Measurements from ENCODE around the gene GOLGA8T. TPM values are rescaled to one million over a fixed set of nuclear protein-coding genes. Genes with fewer than 3 reads are reported as not detected.
"Not testable (repeated sequence)": the region's sequence is repeated elsewhere in the genome, so short reads cannot be mapped to it uniquely, and the experiment has no call there.

GOLGA8T gene
- total RNA-seq = not detected
- long read RNA-seq, donor 1 = 0 reads
- long read RNA-seq, donor 2 = 0 reads

- DNase-seq (ENCODE audit: low spot score); intact Hi-C loops (cut with DNase I): not testable (repeated sequence)
These were observed at the start of gene GOLGA8T for GRCh38 chr15:30134751-30135150. GOLGA8T (plus strand) TSS chr15:30135051; CDS start chr15:30135149, 98 bp downstream.

GRCh38 chr15:30097827-30098226 lies 37.0 kb upstream of the GOLGA8T start:
- intact Hi-C loops (cut with DNase I); DNase-seq (ENCODE audit: low spot score): not testable (repeated sequence)

GRCh38 chr15:30102890-30103289 lies 32.0 kb upstream of the GOLGA8T start:
- intact Hi-C loops (cut with DNase I); DNase-seq (ENCODE audit: low spot score): not testable (repeated sequence)

- intact Hi-C loops (cut with DNase I); DNase-seq (ENCODE audit: low spot score): not testable (repeated sequence)
These were observed 30.8 kb upstream of the GOLGA8T start for GRCh38 chr15:30103941-30104507.

GRCh38 chr15:30110591-30110990 lies 24.3 kb upstream of the GOLGA8T start:
- intact Hi-C loops (cut with DNase I); DNase-seq (ENCODE audit: low spot score): not testable (repeated sequence)

DNA sequence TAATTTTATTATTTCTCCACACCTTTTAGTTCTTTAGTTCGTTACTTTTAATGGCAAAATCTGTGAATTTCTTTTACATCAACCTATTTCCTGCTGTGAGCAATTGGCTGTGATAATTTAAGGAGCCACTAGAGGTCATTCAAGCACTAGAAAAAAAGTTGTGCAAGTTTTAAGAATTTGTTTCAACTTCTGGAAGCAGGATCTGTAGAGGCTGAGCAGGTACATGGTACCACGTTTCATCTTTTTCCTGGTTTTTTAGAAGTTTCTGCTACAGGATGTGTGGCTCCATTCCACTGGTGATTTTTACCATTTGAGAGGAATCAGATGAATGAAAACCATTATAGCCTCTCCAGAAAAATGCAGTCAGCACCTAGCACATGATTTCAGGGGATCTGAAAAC lies 4.8 kb upstream of the GOLGA8T start:
- DNase-seq (ENCODE audit: low spot score); intact Hi-C loops (cut with DNase I): not testable (repeated sequence)

DNA sequence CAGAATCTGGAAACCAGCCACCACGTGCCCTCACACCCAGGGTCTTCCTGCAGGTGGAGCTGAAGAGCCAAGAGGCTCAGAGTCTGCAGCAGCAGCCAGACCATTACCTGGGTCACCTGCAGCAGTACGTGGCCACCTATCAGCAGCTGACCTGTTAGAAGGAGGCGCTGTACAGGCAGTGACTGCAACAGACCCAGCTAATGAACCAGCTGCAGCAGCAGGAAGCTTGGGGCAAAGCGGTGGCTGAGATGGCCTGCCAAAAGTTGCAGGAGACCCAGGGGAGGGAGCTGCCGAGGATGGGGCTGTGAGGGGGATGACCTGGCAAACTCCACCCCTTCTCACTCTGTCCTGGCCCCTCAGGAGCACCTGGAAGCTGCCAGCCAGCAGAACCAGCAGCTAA lies 8.4 kb downstream of the GOLGA8T start:
- intact Hi-C loops (cut with DNase I); DNase-seq (ENCODE audit: low spot score): not testable (repeated sequence)

DNA sequence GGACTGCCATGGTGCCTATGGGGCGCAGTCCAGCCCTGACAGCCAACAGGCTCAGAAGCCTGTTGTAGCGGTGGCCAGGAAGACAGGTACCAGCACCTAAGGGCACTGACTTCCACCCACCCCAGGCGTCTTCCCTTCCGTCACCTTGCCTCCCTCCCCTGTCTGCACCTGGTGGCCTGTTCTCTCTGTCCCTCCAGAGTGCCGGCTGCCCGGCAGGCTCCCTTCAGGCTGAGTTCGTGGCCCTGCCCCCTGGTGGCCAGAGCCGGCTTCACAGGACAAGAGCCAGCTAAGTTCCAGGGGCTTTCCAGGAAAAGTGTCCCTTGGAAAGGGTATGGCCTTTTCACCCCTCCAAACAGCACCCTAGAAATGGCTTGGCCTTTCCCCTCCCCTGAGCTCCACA lies 15.0 kb downstream of the GOLGA8T start:
- intact Hi-C loops (cut with DNase I); DNase-seq (ENCODE audit: low spot score): not testable (repeated sequence)

- intact Hi-C loops (cut with DNase I); DNase-seq (ENCODE audit: low spot score): not testable (repeated sequence)
These were observed 27.9 kb downstream of the GOLGA8T start for GRCh38 chr15:30162479-30163357.

DNA sequence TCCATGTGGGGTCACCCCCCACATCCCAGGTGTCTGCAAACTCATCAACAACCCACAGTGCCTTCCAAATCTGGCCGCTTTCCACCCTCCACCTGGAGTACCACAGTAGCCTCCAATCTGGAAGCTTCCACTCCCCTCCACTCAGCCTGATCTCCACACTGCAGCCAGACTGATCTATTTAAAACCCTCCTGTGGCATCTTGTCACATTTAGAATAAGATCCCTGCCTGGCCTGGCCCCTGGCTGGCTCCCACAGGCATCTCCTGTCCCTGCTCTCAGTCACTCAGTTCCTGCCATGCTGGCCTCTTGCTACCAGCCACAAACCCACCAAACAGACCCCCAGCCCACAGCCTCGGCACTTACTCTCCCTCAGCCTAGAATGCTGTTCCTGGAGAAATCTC lies 28.9 kb downstream of the GOLGA8T start:
- intact Hi-C loops (cut with DNase I); DNase-seq (ENCODE audit: low spot score): not testable (repeated sequence)

DNA sequence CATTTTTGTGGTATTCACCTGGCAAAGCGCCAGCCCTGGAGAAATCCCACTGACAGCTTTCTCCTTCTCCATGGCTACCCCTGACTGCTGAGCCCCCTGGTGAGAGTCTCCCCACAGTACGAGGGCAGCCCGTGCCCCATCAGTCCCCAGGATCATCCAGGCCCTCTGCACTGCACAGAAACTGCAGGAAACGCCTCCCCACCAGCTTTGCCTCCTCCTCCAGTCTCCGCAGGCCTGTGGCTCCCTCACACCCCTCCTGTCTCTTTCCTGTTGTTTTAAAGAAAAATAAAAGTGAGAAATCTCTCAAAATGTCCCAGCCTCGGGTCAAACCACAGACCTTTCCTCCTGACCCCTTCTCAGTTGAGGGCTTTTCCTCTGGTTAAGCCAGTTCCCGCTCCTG lies 29.4 kb downstream of the GOLGA8T start:
- DNase-seq (ENCODE audit: low spot score); intact Hi-C loops (cut with DNase I): not testable (repeated sequence)

GRCh38 chr15:30167403-30167802 lies 32.6 kb downstream of the GOLGA8T start:
- DNase-seq (ENCODE audit: low spot score); intact Hi-C loops (cut with DNase I): not testable (repeated sequence)

DNA sequence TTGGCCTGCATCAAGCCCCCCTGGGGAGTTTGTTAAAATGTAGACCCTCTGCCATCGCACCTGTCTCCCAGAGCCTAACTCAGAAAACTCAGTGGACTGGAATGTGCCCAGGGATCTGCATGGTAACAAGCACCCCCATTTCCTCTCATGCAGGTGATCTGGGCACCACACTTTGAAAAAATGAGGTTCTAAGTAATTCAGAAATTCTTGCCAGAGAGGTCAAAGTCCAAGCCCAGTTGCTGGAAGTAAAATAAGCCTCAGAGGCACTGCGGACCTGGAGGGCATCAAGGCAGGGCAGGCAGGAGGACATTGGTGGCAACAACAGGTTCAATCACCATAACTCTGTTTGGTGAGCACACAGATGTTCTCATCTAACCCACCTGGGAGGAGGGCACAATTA lies 33.0 kb downstream of the GOLGA8T start:
- intact Hi-C loops (cut with DNase I); DNase-seq (ENCODE audit: low spot score): not testable (repeated sequence)

DNA sequence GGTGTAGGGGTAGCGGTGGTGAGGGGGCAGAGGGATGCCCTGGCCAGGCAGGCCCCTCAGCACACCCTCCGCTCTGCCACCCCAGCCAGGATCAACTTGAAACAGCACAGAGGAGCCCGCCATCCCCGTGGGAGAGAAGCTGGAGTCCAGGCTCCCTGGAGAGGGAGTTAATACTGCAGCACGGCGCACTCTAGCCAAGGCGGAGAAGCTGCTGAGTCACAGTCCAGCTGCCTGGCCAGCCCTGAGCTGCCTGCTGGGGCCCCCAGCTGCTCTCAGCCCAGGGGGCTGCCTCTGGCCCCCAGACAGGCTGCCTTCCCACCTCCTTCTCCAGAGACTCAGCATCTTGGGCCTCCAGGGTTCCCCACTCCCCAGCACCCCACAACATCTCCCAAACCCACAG lies 36.6 kb downstream of the GOLGA8T start:
- intact Hi-C loops (cut with DNase I); DNase-seq (ENCODE audit: low spot score): not testable (repeated sequence)

DNA sequence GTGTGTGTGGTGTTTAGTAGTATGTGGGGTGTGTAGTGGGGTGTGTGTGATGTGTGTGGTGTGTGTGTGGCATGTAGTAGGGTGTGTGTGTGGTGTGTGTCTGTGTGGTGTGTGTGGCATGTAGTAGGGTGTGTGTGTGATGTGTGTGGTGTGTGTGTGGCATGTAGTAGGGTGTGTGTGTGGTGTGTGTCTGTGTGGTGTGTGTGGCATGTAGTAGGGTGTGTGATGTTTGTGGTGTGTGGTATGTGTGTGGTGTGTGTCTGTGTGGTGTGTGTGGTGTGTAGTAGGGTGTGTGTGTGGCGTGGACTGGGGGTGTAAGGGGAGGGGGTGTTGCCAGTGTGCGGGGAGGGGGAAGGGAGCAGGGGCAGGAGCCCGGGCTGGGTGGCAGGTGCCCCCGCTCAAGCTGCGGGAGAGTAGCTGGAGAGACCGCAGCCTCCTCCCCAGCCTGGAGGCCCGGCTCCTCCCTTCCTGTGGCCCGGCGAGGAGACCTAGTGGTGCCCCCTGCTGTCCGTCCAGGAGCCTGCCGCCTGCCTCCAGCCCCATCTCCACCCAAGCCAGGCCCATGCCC lies 38.3 kb downstream of the GOLGA8T start:
- intact Hi-C loops (cut with DNase I) = not testable (repeated sequence)

GRCh38 chr15:30175291-30175690 lies 40.4 kb downstream of the GOLGA8T start:
- peak; percentile 49 for DNase-seq (ENCODE audit: low spot score)
- intact Hi-C loops (cut with DNase I) = not testable (repeated sequence)

More for the DNA sequence above, 38.3 kb downstream of the GOLGA8T start:
- not testable (repeated sequence) for DNase-seq (ENCODE audit: low spot score)

DNA sequence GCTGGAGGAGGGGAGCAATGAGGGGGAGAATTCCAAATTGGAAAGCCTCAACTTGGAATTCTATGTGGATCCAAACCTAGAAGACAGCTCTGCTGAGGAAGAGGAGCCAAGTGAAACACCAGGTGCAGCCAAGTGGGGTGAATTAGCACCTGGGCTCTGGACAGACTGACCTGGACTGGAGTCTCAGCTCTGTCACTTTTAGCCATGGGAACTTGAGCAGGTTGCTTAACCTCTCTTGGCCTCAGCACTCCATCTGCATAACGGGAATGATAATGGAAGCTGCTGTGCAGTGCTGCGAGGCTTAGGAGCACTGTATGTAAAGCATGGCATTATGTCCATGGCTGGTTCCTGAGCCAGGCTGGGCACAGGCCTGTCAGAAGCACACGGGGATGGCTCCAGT lies 41.8 kb downstream of the GOLGA8T start:
- DNase-seq (ENCODE audit: low spot score); intact Hi-C loops (cut with DNase I): not testable (repeated sequence)

GRCh38 chr15:30179814-30180213 lies 45.0 kb downstream of the GOLGA8T start:
- DNase-seq (ENCODE audit: low spot score); intact Hi-C loops (cut with DNase I): not testable (repeated sequence)

- intact Hi-C loops (cut with DNase I); DNase-seq (ENCODE audit: low spot score): not testable (repeated sequence)
These were observed 50.6 kb downstream of the GOLGA8T start for GRCh38 chr15:30185495-30185894.

- intact Hi-C loops (cut with DNase I); DNase-seq (ENCODE audit: low spot score): not testable (repeated sequence)
These were observed 52.6 kb downstream of the GOLGA8T start for GRCh38 chr15:30187429-30187828.

Data from posterior vena cava (tissue), 2 donors.